Astrocyte (in vitro differentiated cells and primary cell): ENCODE data around the gene GJC1.

Source experiments
- CTCF ChIP-seq: IDR thresholded peaks from 2 replicates; pipeline ENCODE4 v1.5.1; 2011; ENCODE audit warnings: low read depth, mild to moderate bottlenecking, inconsistent platforms, low read length, moderate library complexity; ENCODE audit not compliant: insufficient read depth
- EZH2 ChIP-seq: IDR thresholded peaks from 2 replicates; pipeline ENCODE4 v1.6.1; 2012; ENCODE audit warnings: mild to moderate bottlenecking, low read length, inconsistent platforms; ENCODE audit not compliant: insufficient read depth

GRCh38 chr17:44770166-44770925 is 59.7 kb downstream of the GJC1 start:
- TF ChIP-seq CTCF (no peak), EZH2 (no peak)
